GM23338 (cell line): ENCODE measurements around the gene SND1. TPM values are rescaled to one million over a fixed set of nuclear protein-coding genes. Genes with fewer than 3 reads are reported as not detected.

Source experiments
- ATAC-seq: fragments of 200-7000 bp; cut with Tn5 transposase; 3 replicates; pipeline ENCODE4 v1.9.1; 2020
- DNase-seq: peaks from one replicate; pipeline ENCODE4 v3.0.0-alpha.2; 2015; ENCODE audit warnings: low spot score
- H2AFZ ChIP-seq: fragments of 200-600 bp; sonication (generic); 2 replicates; pipeline ENCODE4 v1.8.0; 2016; ENCODE audit warnings: antibody characterized with exemption, mild to moderate bottlenecking, moderate library complexity
- H3F3A ChIP-seq: fragments of 200-600 bp; sonication (generic); replicated peaks from 2 replicates; pipeline ENCODE4 v1.8.0; 2017; ENCODE audit warnings: antibody characterized with exemption, mixed run types, low read depth
- H3K27ac ChIP-seq: fragments of 200-600 bp; sonication (generic); 2 replicates; pipeline ENCODE4 v1.6.1; 2016; ENCODE audit warnings: low read depth
- H3K27me3 ChIP-seq: fragments of 200-600 bp; sonication (generic); 2 replicates; pipeline ENCODE4 v1.8.0; 2016; ENCODE audit warnings: mild to moderate bottlenecking, mixed run types, moderate library complexity; ENCODE audit not compliant: insufficient read depth
- H3K36me3 ChIP-seq: fragments of 200-600 bp; sonication (generic); 2 replicates; pipeline ENCODE4 v1.8.0; 2016; ENCODE audit warnings: mild to moderate bottlenecking; ENCODE audit not compliant: insufficient read depth
- H3K4me1 ChIP-seq: fragments of 200-600 bp; sonication (generic); 2 replicates; pipeline ENCODE4 v1.8.0; 2016; ENCODE audit warnings: mild to moderate bottlenecking, moderate library complexity; ENCODE audit not compliant: insufficient read depth
- H3K4me2 ChIP-seq: fragments of 200-600 bp; sonication (generic); 2 replicates; pipeline ENCODE4 v1.7.1; 2017; ENCODE audit warnings: mixed run types
- H3K4me3 ChIP-seq: fragments of 200-600 bp; sonication (generic); 2 replicates; pipeline ENCODE4 v1.6.1; 2016; ENCODE audit warnings: mixed run types
- H3K79me2 ChIP-seq: fragments of 200-600 bp; sonication (generic); replicated peaks from 2 replicates; pipeline ENCODE4 v1.8.0; 2017; ENCODE audit warnings: mild to moderate bottlenecking; ENCODE audit not compliant: insufficient read depth
- H3K9me2 ChIP-seq: fragments of 200-600 bp; sonication (generic); 2 replicates; pipeline ENCODE4 v1.8.0; 2017; ENCODE audit not compliant: insufficient read depth
- H4K20me1 ChIP-seq: fragments of 200-600 bp; sonication (generic); replicated peaks from 2 replicates; pipeline ENCODE4 v1.8.0; 2017; ENCODE audit warnings: mild to moderate bottlenecking; ENCODE audit not compliant: insufficient read depth
- H3K27ac Mint-ChIP-seq: 2 replicates; pipeline ENCODE4 v1.8.0; 2020; ENCODE audit warnings: inconsistent platforms, mild to moderate bottlenecking, moderate library complexity, mixed read lengths
- H3K27me3 Mint-ChIP-seq: 3 replicates; pipeline ENCODE4 v1.8.0; 2022; ENCODE audit warnings: low read depth, mild to moderate bottlenecking, moderate library complexity, mixed read lengths, inconsistent platforms; ENCODE audit not compliant: insufficient read depth, poor library complexity
- H3K36me3 Mint-ChIP-seq: 3 replicates; pipeline ENCODE4 v1.8.0; 2021; ENCODE audit warnings: low read depth, mild to moderate bottlenecking, inconsistent platforms, moderate library complexity, mixed read lengths
- H3K4me1 Mint-ChIP-seq: 3 replicates; pipeline ENCODE4 v1.8.0; 2020; ENCODE audit warnings: mild to moderate bottlenecking, inconsistent platforms, mixed read lengths
- H3K4me3 Mint-ChIP-seq: 3 replicates; pipeline ENCODE4 v1.8.0; 2021; ENCODE audit warnings: moderate library complexity, mild to moderate bottlenecking, inconsistent platforms, mixed read lengths
- H3K9me3 Mint-ChIP-seq: 3 replicates; pipeline ENCODE4 v1.8.0; 2020; ENCODE audit warnings: moderate library complexity, mild to moderate bottlenecking, inconsistent platforms, mixed read lengths
- CTCF ChIP-seq, 2 experiments: fragments of 200-600 bp in 1 of 2; sonication (generic) in 1 of 2; conservative IDR thresholded peaks; 2 replicates each; pipeline versions ENCODE4 v1.5.1 to v1.6.1; 2016 to 2017; ENCODE audit warnings: antibody characterized with exemption in 2 of 2, low read depth in 2 of 2, mild to moderate bottlenecking in 2 of 2, moderate library complexity in 1 of 2
- EZH2phosphoT487 ChIP-seq: fragments of 200-600 bp; sonication (generic); IDR thresholded peaks from one replicate; pipeline ENCODE4 v1.8.1; 2018; ENCODE audit warnings: antibody characterized with exemption; ENCODE audit not compliant: unreplicated experiment
- JUNB ChIP-seq: IDR thresholded peaks from one replicate; pipeline ENCODE4 v1.6.1; 2016; ENCODE audit warnings: antibody characterized with exemption; ENCODE audit not compliant: unreplicated experiment
- NANOG ChIP-seq: IDR thresholded peaks from 2 replicates; pipeline ENCODE4 v1.6.1; 2016; ENCODE audit warnings: antibody characterized with exemption, borderline replicate concordance
- POLR2AphosphoS5 ChIP-seq: IDR thresholded peaks from 2 replicates; pipeline ENCODE4 v1.6.1; 2016; ENCODE audit warnings: antibody characterized with exemption, low read depth
- STAT1 ChIP-seq: IDR thresholded peaks from one replicate; pipeline ENCODE4 v1.6.1; 2016; ENCODE audit warnings: antibody characterized with exemption; ENCODE audit not compliant: unreplicated experiment
- ZNF114 ChIP-seq: fragments of 250-450 bp; sonication (Bioruptor Pico); IDR thresholded peaks from 2 replicates; pipeline ENCODE4 v1.5.0; 2020; ENCODE audit warnings: mild to moderate bottlenecking, moderate library complexity
- polyA plus RNA-seq: library from polyadenylated mRNA; unstranded; fragments of >200 nt; fragmentation: Nextera tagmentation; extraction: Ambion mirVana; gene quantifications from 2 replicates; pipeline ENCODE4 v1.2.1, GENCODE V29; 2016
- total RNA-seq: library from RNA; depleted of rRNA; stranded (reverse); fragments of >200 nt; shearing (Covaris generic); gene quantifications from 2 replicates; pipeline ENCODE4 v1.2.3, GENCODE V29; 2014
- TF ChIP-seq, protein P1 (sequence below): fragments of 250-450 bp; sonication (Bioruptor Pico); IDR thresholded peaks from 2 replicates; pipeline ENCODE4 v1.5.0; 2020; ENCODE audit warnings: mild to moderate bottlenecking, moderate library complexity

The SND1 gene
- total and polyA plus RNA-seq, 2 experiments from 2014 or later: 107 to 254 TPM

DNA sequence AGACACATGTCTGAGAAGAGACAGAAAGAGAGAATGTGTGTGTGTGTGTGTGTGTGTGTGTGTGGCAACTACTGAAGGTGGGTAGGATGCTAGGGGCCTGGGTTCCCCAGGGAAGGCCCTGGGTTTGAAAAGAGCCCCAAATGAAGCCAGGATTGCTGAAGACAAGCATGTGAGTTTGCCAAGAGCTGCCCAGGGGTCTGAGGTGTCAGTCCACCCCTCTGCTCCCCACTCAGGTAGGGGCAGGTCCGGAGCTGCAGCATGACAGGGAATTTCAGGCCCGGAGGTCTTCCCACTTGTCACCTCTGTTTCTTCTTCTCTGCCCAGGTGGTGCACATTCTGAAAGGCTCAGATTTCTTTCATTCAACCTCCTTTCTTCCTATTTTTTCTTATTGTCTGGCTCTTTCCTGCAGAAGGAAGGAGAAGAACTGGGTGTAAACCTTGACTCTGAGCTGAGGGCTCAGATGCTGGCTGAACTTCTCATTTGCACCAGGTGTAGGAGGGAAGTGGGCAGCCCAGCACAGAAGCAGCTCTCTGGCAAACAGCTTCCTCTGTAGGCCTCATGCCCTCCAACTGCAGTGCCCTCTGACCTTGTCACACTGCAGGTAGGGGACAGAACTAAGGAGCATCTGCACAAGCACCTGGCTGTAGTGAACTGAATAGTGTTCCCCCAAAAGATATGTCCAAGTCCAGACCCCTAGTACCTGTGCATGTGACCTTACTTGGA lies 458.8 kb downstream of the SND1 start:
- H3K27ac ChIP-seq: no peak overlapping the region
- peaks cover 12% of the 10 kb centered on the region for H3K27me3 ChIP-seq
- no peaks in the 10 kb centered on the region for H3K4me1 ChIP-seq
- no peaks in the 10 kb centered on the region for H3K79me2 ChIP-seq
- Mint-ChIP-seq H3K4me1 (peaks cover under 1% of the 10 kb centered on the region), H3K36me3 (no peaks in the 10 kb centered on the region), H3K27me3 (peaks cover 11% of the 10 kb centered on the region), H3K4me3 (no peak overlapping the region), H3K27ac (no peak overlapping the region), H3K9me3 (no peaks in the 10 kb centered on the region)
- 0 out of 2 replicates have a peak, but pooled peaks cover 1% of the 10 kb centered on the region for H3F3A ChIP-seq
- H3K4me3 ChIP-seq: no peak overlapping the region
- no peaks in the 10 kb centered on the region for H3K36me3 ChIP-seq
- H2AFZ ChIP-seq: no peak overlapping the region
- no peaks in the 10 kb centered on the region for H3K9me2 ChIP-seq
- TF ChIP-seq JUNB (no peak), STAT1 (no peak), ZNF114 (CRISPR knock-in tag) (no peak), NANOG (no peak), EZH2phosphoT487 (no peak), CTCF (conservative IDR thresholded peaks at IDR 0.05; ENCODE audit: low read depth in 2 of 2) (no peak), POLR2AphosphoS5 (no peak)
- TF ChIP-seq, protein P1, sequence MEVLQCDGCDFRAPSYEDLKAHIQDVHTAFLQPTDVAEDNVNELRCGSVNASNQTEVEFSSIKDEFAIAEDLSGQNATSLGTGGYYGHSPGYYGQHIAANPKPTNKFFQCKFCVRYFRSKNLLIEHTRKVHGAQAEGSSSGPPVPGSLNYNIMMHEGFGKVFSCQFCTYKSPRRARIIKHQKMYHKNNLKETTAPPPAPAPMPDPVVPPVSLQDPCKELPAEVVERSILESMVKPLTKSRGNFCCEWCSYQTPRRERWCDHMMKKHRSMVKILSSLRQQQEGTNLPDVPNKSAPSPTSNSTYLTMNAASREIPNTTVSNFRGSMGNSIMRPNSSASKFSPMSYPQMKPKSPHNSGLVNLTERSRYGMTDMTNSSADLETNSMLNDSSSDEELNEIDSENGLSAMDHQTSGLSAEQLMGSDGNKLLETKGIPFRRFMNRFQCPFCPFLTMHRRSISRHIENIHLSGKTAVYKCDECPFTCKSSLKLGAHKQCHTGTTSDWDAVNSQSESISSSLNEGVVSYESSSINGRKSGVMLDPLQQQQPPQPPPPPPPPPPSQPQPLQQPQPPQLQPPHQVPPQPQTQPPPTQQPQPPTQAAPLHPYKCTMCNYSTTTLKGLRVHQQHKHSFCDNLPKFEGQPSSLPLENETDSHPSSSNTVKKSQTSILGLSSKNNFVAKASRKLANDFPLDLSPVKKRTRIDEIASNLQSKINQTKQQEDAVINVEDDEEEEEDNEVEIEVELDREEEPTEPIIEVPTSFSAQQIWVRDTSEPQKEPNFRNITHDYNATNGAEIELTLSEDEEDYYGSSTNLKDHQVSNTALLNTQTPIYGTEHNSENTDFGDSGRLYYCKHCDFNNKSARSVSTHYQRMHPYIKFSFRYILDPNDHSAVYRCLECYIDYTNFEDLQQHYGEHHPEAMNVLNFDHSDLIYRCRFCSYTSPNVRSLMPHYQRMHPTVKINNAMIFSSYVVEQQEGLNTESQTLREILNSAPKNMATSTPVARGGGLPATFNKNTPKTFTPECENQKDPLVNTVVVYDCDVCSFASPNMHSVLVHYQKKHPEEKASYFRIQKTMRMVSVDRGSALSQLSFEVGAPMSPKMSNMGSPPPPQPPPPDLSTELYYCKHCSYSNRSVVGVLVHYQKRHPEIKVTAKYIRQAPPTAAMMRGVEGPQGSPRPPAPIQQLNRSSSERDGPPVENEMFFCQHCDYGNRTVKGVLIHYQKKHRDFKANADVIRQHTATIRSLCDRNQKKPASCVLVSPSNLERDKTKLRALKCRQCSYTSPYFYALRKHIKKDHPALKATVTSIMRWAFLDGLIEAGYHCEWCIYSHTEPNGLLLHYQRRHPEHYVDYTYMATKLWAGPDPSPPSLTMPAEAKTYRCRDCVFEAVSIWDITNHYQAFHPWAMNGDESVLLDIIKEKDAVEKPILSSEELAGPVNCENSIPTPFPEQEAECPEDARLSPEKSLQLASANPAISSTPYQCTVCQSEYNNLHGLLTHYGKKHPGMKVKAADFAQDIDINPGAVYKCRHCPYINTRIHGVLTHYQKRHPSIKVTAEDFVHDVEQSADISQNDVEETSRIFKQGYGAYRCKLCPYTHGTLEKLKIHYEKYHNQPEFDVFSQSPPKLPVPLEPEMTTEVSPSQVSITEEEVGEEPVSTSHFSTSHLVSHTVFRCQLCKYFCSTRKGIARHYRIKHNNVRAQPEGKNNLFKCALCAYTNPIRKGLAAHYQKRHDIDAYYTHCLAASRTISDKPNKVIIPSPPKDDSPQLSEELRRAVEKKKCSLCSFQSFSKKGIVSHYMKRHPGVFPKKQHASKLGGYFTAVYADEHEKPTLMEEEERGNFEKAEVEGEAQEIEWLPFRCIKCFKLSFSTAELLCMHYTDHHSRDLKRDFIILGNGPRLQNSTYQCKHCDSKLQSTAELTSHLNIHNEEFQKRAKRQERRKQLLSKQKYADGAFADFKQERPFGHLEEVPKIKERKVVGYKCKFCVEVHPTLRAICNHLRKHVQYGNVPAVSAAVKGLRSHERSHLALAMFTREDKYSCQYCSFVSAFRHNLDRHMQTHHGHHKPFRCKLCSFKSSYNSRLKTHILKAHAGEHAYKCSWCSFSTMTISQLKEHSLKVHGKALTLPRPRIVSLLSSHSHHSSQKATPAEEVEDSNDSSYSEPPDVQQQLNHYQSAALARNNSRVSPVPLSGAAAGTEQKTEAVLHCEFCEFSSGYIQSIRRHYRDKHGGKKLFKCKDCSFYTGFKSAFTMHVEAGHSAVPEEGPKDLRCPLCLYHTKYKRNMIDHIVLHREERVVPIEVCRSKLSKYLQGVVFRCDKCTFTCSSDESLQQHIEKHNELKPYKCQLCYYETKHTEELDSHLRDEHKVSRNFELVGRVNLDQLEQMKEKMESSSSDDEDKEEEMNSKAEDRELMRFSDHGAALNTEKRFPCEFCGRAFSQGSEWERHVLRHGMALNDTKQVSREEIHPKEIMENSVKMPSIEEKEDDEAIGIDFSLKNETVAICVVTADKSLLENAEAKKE: no peak
- H4K20me1 ChIP-seq: no peaks in the 10 kb centered on the region
- ATAC-seq: no peak
- DNase-seq: no peak
- H3K4me2 ChIP-seq: no peak overlapping the region
